T-helper 1 cell (primary cell): ENCODE results near the gene POLR1G.
"Not testable (repeated sequence)": the region's sequence is repeated elsewhere in the genome, so short reads cannot be mapped to it uniquely, and the experiment has no call there.

ENCODE experiments used
- DNase-seq, 5 donors: peaks; one replicate each; pipeline ENCODE4 v3.0.0-alpha.2; 2012 to 2020

Gene POLR1G

GRCh38 chr19:45401815-45402214 lies 4.6 kb upstream of the POLR1G start:
- DNase-seq: no peak

GRCh38 chr19:45402298-45403061 lies 4.0 kb upstream of the POLR1G start:
- DNase-seq: no peak

- no peak for DNase-seq
These were observed 3.2 kb upstream of the POLR1G start for GRCh38 chr19:45403272-45403671.

- DNase-seq: peak in 4 of 5 donors; percentile 37 to 71 (median 48)
These were observed 2.5 kb upstream of the POLR1G start for GRCh38 chr19:45403781-45404556.

GRCh38 chr19:45404557-45405434 lies 1.6 kb upstream of the POLR1G start, which contains the start of gene PPP1R13L:
Gene PPP1R13L, minus strand, starts transcription at chr19:45405069. Its CDS starts 6,751 bp downstream, at chr19:45398318.
- DNase-seq: peak in 1 of 5 donors; percentile 80

GRCh38 chr19:45405435-45406225 lies 814 bp upstream of the POLR1G start:
- DNase-seq: peak; percentile 59 to 84 (median 75)

- no peak for DNase-seq
These were observed 589 bp downstream of the POLR1G start for GRCh38 chr19:45407091-45407375.

- not testable (repeated sequence) for DNase-seq
These were observed 1.1 kb downstream of the POLR1G start for GRCh38 chr19:45407585-45407984.

- DNase-seq: no peak
These were observed 1.7 kb downstream of the POLR1G start for GRCh38 chr19:45408121-45408520.

GRCh38 chr19:45408830-45409556 lies 2.5 kb downstream of the POLR1G start:
- no peak for DNase-seq

GRCh38 chr19:45409557-45409920 lies 3.1 kb downstream of the POLR1G start:
- DNase-seq: no peak

- not testable (repeated sequence) for DNase-seq
These were observed 3.9 kb downstream of the POLR1G start for GRCh38 chr19:45410330-45410729.

- DNase-seq: no peak
These were observed 7.1 kb downstream of the POLR1G start for GRCh38 chr19:45413497-45413896.

- DNase-seq: no peak
These were observed 8.0 kb downstream of the POLR1G start for GRCh38 chr19:45414468-45414867.

- DNase-seq: no peak
These were observed 10.7 kb downstream of the POLR1G start for GRCh38 chr19:45417151-45417550.

GRCh38 chr19:45418802-45419201 lies 12.4 kb downstream of the POLR1G start:
- no peak for DNase-seq

GRCh38 chr19:45419396-45419795 lies 13.0 kb downstream of the POLR1G start:
- DNase-seq: peak in 1 of 5 donors; percentile 42

GRCh38 chr19:45419895-45420294 lies 13.5 kb downstream of the POLR1G start:
- DNase-seq: no peak

- DNase-seq: no peak
These were observed 13.9 kb downstream of the POLR1G start for GRCh38 chr19:45420356-45420755.

- no peak for DNase-seq
These were observed 14.4 kb downstream of the POLR1G start for GRCh38 chr19:45420871-45421270.

- no peak for DNase-seq
These were observed 15.6 kb downstream of the POLR1G start for GRCh38 chr19:45421947-45422498.
